GM12878 (cell line): ENCODE results near the gene PARP11. TPM values are rescaled to one million over a fixed set of nuclear protein-coding genes. Genes with fewer than 3 reads are reported as not detected.

Experiments
- ATAC-seq: fragments of 200-7000 bp; cut with Tn5 transposase; 3 replicates; pipeline ENCODE4 v1.9.1; 2020; ENCODE audit warnings: mild to moderate bottlenecking, moderate library complexity
- BruUV-seq: library from RNA; stranded (reverse); fragments of 400-500 nt; replicated peaks from 2 replicates; lab custom pipeline; 2021; lab: Mats Ljungman, UMichigan
- CTCF ChIA-PET: fragments of 300-600 bp; sonication (Branson Sonifier 250); formaldehyde crosslinking; extraction: SDS; loops from one replicate; lab custom pipeline; 2021; ENCODE audit warnings: inconsistent platforms; lab: Yijun Ruan, JAX
- POLR2A ChIA-PET: fragments of 350-600 bp; formaldehyde crosslinking; extraction: SDS; loops from one replicate; lab custom pipeline; 2021; ENCODE audit warnings: inconsistent platforms; lab: Charles Lee
- RAD21 ChIA-PET: fragments of 300-600 bp; sonication (Branson Sonifier 250); formaldehyde crosslinking; loops from one replicate; lab custom pipeline; 2023; ENCODE audit warnings: antibody characterized with exemption; ENCODE audit not compliant: unreplicated experiment; lab: Charles Lee
- SMC1A ChIA-PET: fragments of 300-600 bp; sonication (Branson Sonifier 250); formaldehyde crosslinking; loops from one replicate; lab custom pipeline; 2023; ENCODE audit not compliant: unreplicated experiment, uncharacterized antibody; lab: Charles Lee
- DNase-seq: peaks from one replicate; pipeline ENCODE4 v3.0.0-alpha.2; 2011; ENCODE audit warnings: low read depth, low spot score
- FAIRE-seq: peaks from 3 replicates; lab custom pipeline; 2011; peaks lifted over from hg19 to GRCh38; lab: Jason Lieb, UNC
- H2AFZ ChIP-seq: 2 replicates; pipeline ENCODE4 v1.6.0; 2011; ENCODE audit warnings: low read depth, low read length, control low read depth; ENCODE audit not compliant: control insufficient read depth
- H3K27ac ChIP-seq: 2 replicates; pipeline ENCODE4 v1.5.1; 2011; ENCODE audit warnings: control low read depth; ENCODE audit not compliant: control insufficient read depth, insufficient read depth
- H3K27me3 ChIP-seq, 2 experiments: replicated peaks in 1 of 2; 2 replicates each; pipeline versions ENCODE4 v1.6.0 to v1.6.1; 2011; ENCODE audit warnings: low read length in 1 of 2; ENCODE audit not compliant: control insufficient read depth in 2 of 2, insufficient read depth in 2 of 2
- H3K36me3 ChIP-seq, 2 experiments: 2 replicates each; pipeline ENCODE4 v1.5.1; 2011; ENCODE audit warnings: low read length in 1 of 2; ENCODE audit not compliant: control insufficient read depth in 2 of 2, insufficient read depth in 2 of 2
- H3K4me1 ChIP-seq: 2 replicates; pipeline ENCODE4 v1.6.1; 2011; ENCODE audit warnings: mild to moderate bottlenecking, low read length, moderate library complexity, mixed read lengths; ENCODE audit not compliant: control insufficient read depth, insufficient read depth
- H3K4me2 ChIP-seq: 2 replicates; pipeline ENCODE4 v1.6.0; 2011; ENCODE audit warnings: control low read depth; ENCODE audit not compliant: control insufficient read depth, insufficient read depth
- H3K4me3 ChIP-seq: fragments of 200-600 bp; sonication (generic); 2 replicates; pipeline ENCODE4 v1.5.1; 2016
- H3K79me2 ChIP-seq: 2 replicates; pipeline ENCODE4 v1.6.0; 2011; ENCODE audit warnings: low read length; ENCODE audit not compliant: control insufficient read depth, insufficient read depth
- H3K9ac ChIP-seq: 2 replicates; pipeline ENCODE4 v1.8.0; 2011; ENCODE audit warnings: low read length, control low read depth, mixed read lengths; ENCODE audit not compliant: control insufficient read depth, insufficient read depth
- H3K9me3 ChIP-seq: replicated peaks from 3 replicates; pipeline ENCODE4 v1.5.1; 2011; ENCODE audit warnings: mild to moderate bottlenecking, low read length; ENCODE audit not compliant: control insufficient read depth, insufficient read depth
- H4K20me1 ChIP-seq: 2 replicates; pipeline ENCODE4 v1.6.0; 2011; ENCODE audit not compliant: control insufficient read depth, insufficient read depth
- CTCF ChIP-seq, 3 experiments: IDR thresholded peaks in 2 of 3; conservative IDR thresholded peaks in 1 of 3; 2 replicates each; pipeline ENCODE4 v1.5.1; 2011; ENCODE audit warnings: low read depth in 3 of 3, low read length in 3 of 3, mild to moderate bottlenecking in 3 of 3, control low read depth in 2 of 3, moderate library complexity in 2 of 3, inconsistent platforms in 1 of 3, mixed read lengths in 1 of 3; ENCODE audit not compliant: control insufficient read depth in 2 of 3, insufficient read depth in 1 of 3; ENCODE audit errors: extremely low read depth in 1 of 3
- IRF5 ChIP-seq: fragments of 450-650 bp; IDR thresholded peaks from 2 replicates; pipeline ENCODE4 v1.6.1; 2017; ENCODE audit warnings: borderline replicate concordance
- LARP7 ChIP-seq: fragments of 450-650 bp; IDR thresholded peaks from 2 replicates; pipeline ENCODE4 v1.6.1; 2017; ENCODE audit warnings: mild to moderate bottlenecking
- RAD21 ChIP-seq: IDR thresholded peaks from 2 replicates; pipeline ENCODE4 v1.6.1; 2011; ENCODE audit warnings: mild to moderate bottlenecking, low read depth, low read length, moderate library complexity; ENCODE audit not compliant: insufficient read depth
- RAD51 ChIP-seq: fragments of 450-650 bp; IDR thresholded peaks from 2 replicates; pipeline ENCODE4 v1.6.1; 2016; ENCODE audit warnings: moderate library complexity, mild to moderate bottlenecking, inconsistent platforms
- SMC3 ChIP-seq: IDR thresholded peaks from 2 replicates; pipeline ENCODE4 v1.6.1; 2011; ENCODE audit warnings: low read length, improper control_type of control experiment, borderline replicate concordance
- TBL1XR1 ChIP-seq: IDR thresholded peaks from 2 replicates; pipeline ENCODE4 v1.6.1; 2012; ENCODE audit warnings: low read depth, low read length, improper control_type of control experiment
- WGBS: methylation state at CpG from one replicate; pipeline ENCODE4 v1.1.6; 2016; ENCODE audit warnings: low lambda C conversion rate; ENCODE audit not compliant: insufficient replicate concordance, insufficient coverage; ENCODE audit errors: missing lambda C conversion rate; 5-methylcytosine and 5-hydroxymethylcytosine counted together
- in situ Hi-C: fragments of 300-500 bp; cut with MboI; formaldehyde crosslinking; loops from 9 replicates; pipeline ENCODE4 v1.14.3; 2018; ENCODE audit warnings: mixed read lengths
- intact Hi-C: fragments of 100-400 bp; cut with micrococcal nuclease; formaldehyde crosslinking; loops from one replicate; pipeline ENCODE4 v1.14.2; 2022; ENCODE audit not compliant: unreplicated experiment
- polyA plus RNA-seq, 11 experiments: library from polyadenylated mRNA; depleted of rRNA in 4 of 11; unstranded in 6 of 11; stranded (reverse) in 5 of 11; fragments of >200 nt; fragmentation: Nextera tagmentation in 4 of 11; fragmentation: Illumina TruSeq in 1 of 11; extraction: Ambion mirVana in 4 of 11; extraction: Trizol in 1 of 11; gene quantifications; 1 replicate in 1 of 11; 2 replicates in 10 of 11; pipeline versions ENCODE4 v1.2.1 to v1.2.3, GENCODE V29; 2011 to 2016; ENCODE audit warnings: inconsistent platforms in 2 of 11, missing spikeins in 2 of 11, low read depth in 1 of 11
- total RNA-seq, 4 experiments: library from RNA; depleted of rRNA in 3 of 4; stranded (reverse); fragments of >200 nt in 3 of 4; fragmentation: Illumina TruSeq in 1 of 4; extraction: Trizol in 1 of 4; gene quantifications; 2 replicates each; pipeline versions ENCODE4 v1.2.1 to v1.2.3, GENCODE V29; 2013 to 2021
- TF ChIP-seq, protein P1 (sequence below): fragments of 450-650 bp; IDR thresholded peaks from 2 replicates; pipeline ENCODE4 v1.6.1; 2017; ENCODE audit warnings: low read depth, mild to moderate bottlenecking, moderate library complexity
- TF ChIP-seq, protein P2 (sequence below): fragments of 450-650 bp; IDR thresholded peaks from 2 replicates; pipeline ENCODE4 v1.6.1; 2018; ENCODE audit warnings: borderline replicate concordance, mild to moderate bottlenecking; ENCODE audit not compliant: partially characterized antibody

The PARP11 gene
- total and polyA plus RNA-seq, 10 of the 15 experiments (the other 5 are each of a cell fraction or from before 2014, with no cell fraction given), result 3.0 to 14.1 (median 6.3) TPM

GRCh38 chr12:3838076-3838475, 35.1 kb downstream of the PARP11 start (continued):
- no peak for TF ChIP-seq IRF5
- TF ChIP-seq LARP7, result no peak
- TF ChIP-seq RAD51, result no peak
- TF ChIP-seq, protein P1, sequence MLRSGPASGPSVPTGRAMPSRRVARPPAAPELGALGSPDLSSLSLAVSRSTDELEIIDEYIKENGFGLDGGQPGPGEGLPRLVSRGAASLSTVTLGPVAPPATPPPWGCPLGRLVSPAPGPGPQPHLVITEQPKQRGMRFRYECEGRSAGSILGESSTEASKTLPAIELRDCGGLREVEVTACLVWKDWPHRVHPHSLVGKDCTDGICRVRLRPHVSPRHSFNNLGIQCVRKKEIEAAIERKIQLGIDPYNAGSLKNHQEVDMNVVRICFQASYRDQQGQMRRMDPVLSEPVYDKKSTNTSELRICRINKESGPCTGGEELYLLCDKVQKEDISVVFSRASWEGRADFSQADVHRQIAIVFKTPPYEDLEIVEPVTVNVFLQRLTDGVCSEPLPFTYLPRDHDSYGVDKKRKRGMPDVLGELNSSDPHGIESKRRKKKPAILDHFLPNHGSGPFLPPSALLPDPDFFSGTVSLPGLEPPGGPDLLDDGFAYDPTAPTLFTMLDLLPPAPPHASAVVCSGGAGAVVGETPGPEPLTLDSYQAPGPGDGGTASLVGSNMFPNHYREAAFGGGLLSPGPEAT, result 0 out of 2 replicates have a peak, but pooled peaks have one; percentile 13
- TF ChIP-seq, protein P2, sequence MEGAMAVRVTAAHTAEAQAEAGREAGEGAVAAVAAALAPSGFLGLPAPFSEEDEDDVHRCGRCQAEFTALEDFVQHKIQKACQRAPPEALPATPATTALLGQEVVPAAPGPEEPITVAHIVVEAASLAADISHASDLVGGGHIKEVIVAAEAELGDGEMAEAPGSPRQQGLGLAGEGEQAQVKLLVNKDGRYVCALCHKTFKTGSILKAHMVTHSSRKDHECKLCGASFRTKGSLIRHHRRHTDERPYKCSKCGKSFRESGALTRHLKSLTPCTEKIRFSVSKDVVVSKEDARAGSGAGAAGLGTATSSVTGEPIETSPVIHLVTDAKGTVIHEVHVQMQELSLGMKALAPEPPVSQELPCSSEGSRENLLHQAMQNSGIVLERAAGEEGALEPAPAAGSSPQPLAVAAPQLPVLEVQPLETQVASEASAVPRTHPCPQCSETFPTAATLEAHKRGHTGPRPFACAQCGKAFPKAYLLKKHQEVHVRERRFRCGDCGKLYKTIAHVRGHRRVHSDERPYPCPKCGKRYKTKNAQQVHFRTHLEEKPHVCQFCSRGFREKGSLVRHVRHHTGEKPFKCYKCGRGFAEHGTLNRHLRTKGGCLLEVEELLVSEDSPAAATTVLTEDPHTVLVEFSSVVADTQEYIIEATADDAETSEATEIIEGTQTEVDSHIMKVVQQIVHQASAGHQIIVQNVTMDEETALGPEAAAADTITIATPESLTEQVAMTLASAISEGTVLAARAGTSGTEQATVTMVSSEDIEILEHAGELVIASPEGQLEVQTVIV, result no peak

DNA sequence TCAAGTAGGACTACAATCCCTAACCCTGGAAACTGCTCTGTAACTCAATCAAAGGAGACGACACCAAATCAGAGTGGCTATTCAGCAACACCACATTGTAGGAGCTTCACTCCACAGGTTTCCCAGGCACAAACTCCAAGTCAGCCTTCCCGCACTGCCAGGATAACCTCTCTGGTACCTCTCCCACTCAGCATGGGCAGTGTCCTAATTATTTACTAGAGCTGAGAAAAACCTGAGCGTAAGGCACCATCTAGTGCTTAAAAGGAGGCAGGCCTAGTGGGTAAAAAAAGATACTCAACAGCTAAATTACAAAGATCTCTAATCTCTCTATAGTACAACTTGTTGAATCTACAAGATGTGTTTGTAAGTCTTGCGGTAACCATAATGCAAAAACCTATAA, 36.1 kb downstream of the PARP11 start:
- H3K79me2 ChIP-seq, result no peaks in the 10 kb centered on the region
- no peak overlapping the region; the same call in 1 of the 2 replicates for H3K4me2 ChIP-seq
- ChIA-PET CTCF (interaction anchor here (0.6 to 3.8 kb wide), 9 partner anchors 8 to 559 kb away, joined by 3 to 18 read pairs (median 5); no protein-coding TSS in a partner anchor), SMC1A (interaction anchor here (1.1 to 2.7 kb wide), 6 partner anchors 9 to 537 kb away, joined by 3 to 14 read pairs (median 4); no protein-coding TSS in a partner anchor), POLR2A (interaction anchor here (1.5 kb wide), 1 partner anchor 9 kb away, joined by 4 read pairs; no protein-coding TSS in a partner anchor), RAD21 (interaction anchor here (1.0 to 1.7 kb wide), 3 partner anchors 9 to 537 kb away, joined by 3 to 7 read pairs (median 7); no protein-coding TSS in a partner anchor)
- H3K4me1 ChIP-seq, result peaks cover 11% of the 10 kb centered on the region; the same call in 1 of the 2 replicates
- no peak for DNase-seq
- no peak overlapping the region for H3K9ac ChIP-seq
- TF ChIP-seq SMC3 (peak; percentile 9; the same call in 1 of the 2 replicates), RAD21 (peak; percentile 48), CTCF (IDR thresholded peaks at IDR 0.05 in 2 of 3, conservative IDR thresholded peaks at IDR 0.05 in 1 of 3; ENCODE audit: control insufficient read depth in 2 of 3, extremely low read depth in 1 of 3, insufficient read depth in 1 of 3, low read depth in 3 of 3, low read length in 3 of 3) (peak; percentile 26 to 52 (median 29); a peak in 5 of 6 replicates), TBL1XR1 (no peak)
- H2AFZ ChIP-seq, result peak overlapping the region; percentile 61
- no peak for FAIRE-seq
- H3K36me3 ChIP-seq, result no peaks in the 10 kb centered on the region
- in situ Hi-C loops (no loop called here), intact Hi-C loops (no loop called here)
- peak; percentile 64 for ATAC-seq
- no peak overlapping the region for H3K4me3 ChIP-seq
- WGBS, result 45% methylated on average over 4 of the region's 4 CpGs
- no peaks in the 10 kb centered on the region for H3K9me3 ChIP-seq
- no peak overlapping the region for H3K27ac ChIP-seq
- H3K27me3 ChIP-seq, result no peaks in the 10 kb centered on the region
- no TSS peak for BruUV-seq
- no peaks in the 10 kb centered on the region for H4K20me1 ChIP-seq
